Dendritic cell treated with granulocyte-macrophage colony-stimulating factor and Interleukin-4, amounts not matched to agents 40 ng/mL and 50 ng/mL, for 4 days (primary cell): ENCODE measurements around the gene HDAC4.

Experiments used
- H3K27ac Mint-ChIP-seq: one replicate; pipeline ENCODE4 v1.8.0; 2022; ENCODE audit warnings: mild to moderate bottlenecking, mixed read lengths
- H3K27me3 Mint-ChIP-seq: one replicate; pipeline ENCODE4 v1.8.0; 2022; ENCODE audit warnings: mild to moderate bottlenecking, mixed read lengths
- H3K36me3 Mint-ChIP-seq: one replicate; pipeline ENCODE4 v1.8.0; 2022; ENCODE audit warnings: low read depth, mixed read lengths
- H3K4me1 Mint-ChIP-seq: one replicate; pipeline ENCODE4 v1.8.0; 2022; ENCODE audit warnings: low read depth, mixed read lengths
- H3K4me3 Mint-ChIP-seq: one replicate; pipeline ENCODE4 v1.8.0; 2022; ENCODE audit warnings: mild to moderate bottlenecking, moderate library complexity, mixed read lengths
- H3K9me3 Mint-ChIP-seq: one replicate; pipeline ENCODE4 v1.8.0; 2022; ENCODE audit warnings: mixed read lengths
- intact Hi-C: fragments of 100-400 bp; cut with micrococcal nuclease; formaldehyde crosslinking; loops from one replicate; pipeline ENCODE4 v1.15.0; 2022

HDAC4 gene

GRCh38 chr2:239312081-239312511 lies 88.7 kb downstream of the HDAC4 start:
- Mint-ChIP-seq H3K36me3 (peaks cover 9% of the 10 kb centered on the region), H3K27me3 (no peaks in the 10 kb centered on the region), H3K27ac (peak overlapping the region; percentile 57), H3K4me3 (no peak overlapping the region), H3K4me1 (peaks cover 73% of the 10 kb centered on the region), H3K9me3 (no peaks in the 10 kb centered on the region)
- intact Hi-C loops, result no loop called here

GRCh38 chr2:239311132-239312040 lies 89.4 kb downstream of the HDAC4 start:
- H3K27me3 Mint-ChIP-seq, result no peaks in the 10 kb centered on the region
- peak overlapping the region; percentile 57 for H3K27ac Mint-ChIP-seq
- no peak overlapping the region for H3K4me3 Mint-ChIP-seq
- H3K36me3 Mint-ChIP-seq, result peaks cover 9% of the 10 kb centered on the region
- H3K4me1 Mint-ChIP-seq, result peaks cover 66% of the 10 kb centered on the region
- intact Hi-C loops, result no loop called here
- H3K9me3 Mint-ChIP-seq, result no peaks in the 10 kb centered on the region

- Mint-ChIP-seq H3K27ac (no peak overlapping the region), H3K9me3 (no peaks in the 10 kb centered on the region), H3K4me1 (peaks cover 72% of the 10 kb centered on the region), H3K27me3 (no peaks in the 10 kb centered on the region), H3K36me3 (peaks cover 9% of the 10 kb centered on the region), H3K4me3 (no peak overlapping the region)
- intact Hi-C loops, result no loop called here
These were observed 90.3 kb downstream of the HDAC4 start for GRCh38 chr2:239310401-239311061.

GRCh38 chr2:239309398-239310245 lies 91.2 kb downstream of the HDAC4 start:
- Mint-ChIP-seq H3K27me3 (no peaks in the 10 kb centered on the region), H3K4me1 (peaks cover 72% of the 10 kb centered on the region), H3K27ac (peak overlapping the region; percentile 56), H3K4me3 (no peak overlapping the region), H3K36me3 (peaks cover 1% of the 10 kb centered on the region), H3K9me3 (no peaks in the 10 kb centered on the region)
- intact Hi-C loops, result no loop called here

GRCh38 chr2:239308661-239309397 lies 92.0 kb downstream of the HDAC4 start:
- Mint-ChIP-seq H3K4me3 (peak overlapping the region; percentile 48), H3K4me1 (peaks cover 73% of the 10 kb centered on the region), H3K27me3 (no peaks in the 10 kb centered on the region), H3K36me3 (no peaks in the 10 kb centered on the region), H3K27ac (peak overlapping the region; percentile 56), H3K9me3 (no peaks in the 10 kb centered on the region)
- intact Hi-C loops, result no loop called here

- no peaks in the 10 kb centered on the region for H3K27me3 Mint-ChIP-seq
- H3K4me1 Mint-ChIP-seq, result peaks cover 75% of the 10 kb centered on the region
- H3K36me3 Mint-ChIP-seq, result no peaks in the 10 kb centered on the region
- intact Hi-C loops, result no loop called here
- no peaks in the 10 kb centered on the region for H3K9me3 Mint-ChIP-seq
- no peak overlapping the region for H3K4me3 Mint-ChIP-seq
- H3K27ac Mint-ChIP-seq, result no peak overlapping the region
These were observed 92.8 kb downstream of the HDAC4 start for GRCh38 chr2:239307921-239308613.

- intact Hi-C loops, result no loop called here
- Mint-ChIP-seq H3K36me3 (no peaks in the 10 kb centered on the region), H3K9me3 (no peaks in the 10 kb centered on the region), H3K4me3 (no peak overlapping the region), H3K27ac (no peak overlapping the region), H3K27me3 (no peaks in the 10 kb centered on the region), H3K4me1 (peaks cover 75% of the 10 kb centered on the region)
These were observed 93.6 kb downstream of the HDAC4 start for GRCh38 chr2:239307221-239307569.

- Mint-ChIP-seq H3K36me3 (no peaks in the 10 kb centered on the region), H3K4me1 (peaks cover 75% of the 10 kb centered on the region), H3K27me3 (no peaks in the 10 kb centered on the region), H3K9me3 (no peaks in the 10 kb centered on the region), H3K4me3 (no peak overlapping the region), H3K27ac (no peak overlapping the region)
- intact Hi-C loops, result no loop called here
These were observed 94.3 kb downstream of the HDAC4 start for GRCh38 chr2:239306274-239307220.

- Mint-ChIP-seq H3K27me3 (no peaks in the 10 kb centered on the region), H3K36me3 (peaks cover 7% of the 10 kb centered on the region), H3K4me3 (no peak overlapping the region), H3K4me1 (peaks cover 70% of the 10 kb centered on the region), H3K9me3 (no peaks in the 10 kb centered on the region), H3K27ac (no peak overlapping the region)
- intact Hi-C loops, result no loop called here
These were observed 95.0 kb downstream of the HDAC4 start for GRCh38 chr2:239305771-239306170.

- Mint-ChIP-seq H3K36me3 (peaks cover 10% of the 10 kb centered on the region), H3K4me3 (no peak overlapping the region), H3K27me3 (no peaks in the 10 kb centered on the region), H3K9me3 (no peaks in the 10 kb centered on the region), H3K27ac (no peak overlapping the region), H3K4me1 (peaks cover 65% of the 10 kb centered on the region)
- intact Hi-C loops, result no loop called here
These were observed 95.6 kb downstream of the HDAC4 start for GRCh38 chr2:239305222-239305575.

- peaks cover 62% of the 10 kb centered on the region for H3K4me1 Mint-ChIP-seq
- no peaks in the 10 kb centered on the region for H3K27me3 Mint-ChIP-seq
- intact Hi-C loops, result no loop called here
- H3K36me3 Mint-ChIP-seq, result peaks cover 10% of the 10 kb centered on the region
- H3K27ac Mint-ChIP-seq, result no peak overlapping the region
- no peaks in the 10 kb centered on the region for H3K9me3 Mint-ChIP-seq
- no peak overlapping the region for H3K4me3 Mint-ChIP-seq
These were observed 96.1 kb downstream of the HDAC4 start for GRCh38 chr2:239304533-239305221.
